ENCODE data around the gene ABCC3. TPM values are rescaled to one million over a fixed set of nuclear protein-coding genes. Genes with fewer than 3 reads are reported as not detected.

Gene ABCC3
- total RNA-seq, 3 donors from 2014 or later (not counting 1 experiment from before 2014, with no cell fraction given), result 1.6 to 13.2 (median 5.9) TPM

DNA sequence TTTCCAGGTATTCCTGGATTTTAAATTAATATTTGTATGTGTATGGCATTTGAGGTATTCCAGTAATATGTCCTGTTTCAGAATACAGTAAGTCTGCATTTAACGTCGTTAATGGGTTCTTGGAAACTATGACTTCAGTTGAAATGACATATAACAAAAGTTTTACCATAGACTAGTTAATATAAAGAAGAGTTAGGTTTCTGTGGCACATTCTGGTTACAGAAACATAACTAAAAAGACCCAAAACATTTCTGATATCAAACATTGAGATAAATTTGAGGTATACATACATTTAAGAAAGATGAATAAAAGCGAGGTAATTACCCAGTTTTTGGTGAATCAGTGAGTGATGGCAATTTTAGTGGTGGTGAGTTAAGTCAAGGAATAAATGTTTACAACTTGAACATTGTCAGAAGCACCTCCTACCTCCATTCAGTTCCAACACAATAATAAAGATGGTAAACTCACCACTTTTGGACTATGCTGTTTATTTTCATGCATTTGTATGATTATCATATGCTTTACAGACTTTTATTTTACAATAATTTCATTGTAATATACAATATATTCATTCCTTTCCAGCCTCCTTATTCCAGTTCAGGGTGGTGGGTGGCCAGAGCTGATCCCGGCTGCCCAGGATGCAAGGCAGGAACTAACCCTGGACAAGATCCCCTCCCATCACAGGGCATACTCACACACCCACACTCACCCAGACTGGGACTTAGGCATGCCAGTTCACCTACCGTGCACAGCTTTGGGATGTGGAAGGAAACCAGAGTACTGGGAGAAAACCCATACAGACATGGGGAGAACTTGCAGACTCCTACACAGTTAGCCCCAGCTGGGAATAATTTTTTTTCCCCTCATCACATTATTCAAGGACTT is 94.4 kb downstream of the ABCC3 start:
- Histone ChIP-seq H3K4me1 (ENCODE audit: control insufficient read depth, insufficient read depth, low read length) (peaks cover 39% of the 10 kb centered on the region), H3K36me3 (ENCODE audit: control insufficient read depth, insufficient read depth, low read length) (peaks cover 3% of the 10 kb centered on the region), H3K27me3 (ENCODE audit: control insufficient read depth, insufficient read depth, low read length) (no peaks in the 10 kb centered on the region), H3K27ac (ENCODE audit: low read length) (no peak overlapping the region), H3K9me3 (ENCODE audit: control insufficient read depth, insufficient read depth, low read length) (no peaks in the 10 kb centered on the region), H3K4me3 (ENCODE audit: low read length) (no peak overlapping the region)
- no peaks in the 10 kb centered on the region for H3K36me3 Mint-ChIP-seq
- peaks cover 0 to 3% of the 10 kb centered on the region in 2 donors for H3K9me3 Mint-ChIP-seq
- ATAC-seq (no peak), DNase-seq (no peak)
- no peaks in the 10 kb centered on the region for H3K27me3 Mint-ChIP-seq (ENCODE audit: low read depth in 2 of 2)
- H3K27ac Mint-ChIP-seq, result peak overlapping the region in 1 of 2 donors; percentile 57
- no peak overlapping the region for H3K4me3 Mint-ChIP-seq
- TF ChIP-seq, protein P1, sequence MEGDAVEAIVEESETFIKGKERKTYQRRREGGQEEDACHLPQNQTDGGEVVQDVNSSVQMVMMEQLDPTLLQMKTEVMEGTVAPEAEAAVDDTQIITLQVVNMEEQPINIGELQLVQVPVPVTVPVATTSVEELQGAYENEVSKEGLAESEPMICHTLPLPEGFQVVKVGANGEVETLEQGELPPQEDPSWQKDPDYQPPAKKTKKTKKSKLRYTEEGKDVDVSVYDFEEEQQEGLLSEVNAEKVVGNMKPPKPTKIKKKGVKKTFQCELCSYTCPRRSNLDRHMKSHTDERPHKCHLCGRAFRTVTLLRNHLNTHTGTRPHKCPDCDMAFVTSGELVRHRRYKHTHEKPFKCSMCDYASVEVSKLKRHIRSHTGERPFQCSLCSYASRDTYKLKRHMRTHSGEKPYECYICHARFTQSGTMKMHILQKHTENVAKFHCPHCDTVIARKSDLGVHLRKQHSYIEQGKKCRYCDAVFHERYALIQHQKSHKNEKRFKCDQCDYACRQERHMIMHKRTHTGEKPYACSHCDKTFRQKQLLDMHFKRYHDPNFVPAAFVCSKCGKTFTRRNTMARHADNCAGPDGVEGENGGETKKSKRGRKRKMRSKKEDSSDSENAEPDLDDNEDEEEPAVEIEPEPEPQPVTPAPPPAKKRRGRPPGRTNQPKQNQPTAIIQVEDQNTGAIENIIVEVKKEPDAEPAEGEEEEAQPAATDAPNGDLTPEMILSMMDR (IDR thresholded peaks at IDR 0.05), result no peak
- 79% methylated on average over 3 of the region's 5 CpGs for WGBS (ENCODE audit: insufficient coverage)
- intact Hi-C loops (cut with micrococcal nuclease), result no loop called here
- H3K4me1 Mint-ChIP-seq, result peaks cover 51 to 62% of the 10 kb centered on the region in 2 donors

DNA sequence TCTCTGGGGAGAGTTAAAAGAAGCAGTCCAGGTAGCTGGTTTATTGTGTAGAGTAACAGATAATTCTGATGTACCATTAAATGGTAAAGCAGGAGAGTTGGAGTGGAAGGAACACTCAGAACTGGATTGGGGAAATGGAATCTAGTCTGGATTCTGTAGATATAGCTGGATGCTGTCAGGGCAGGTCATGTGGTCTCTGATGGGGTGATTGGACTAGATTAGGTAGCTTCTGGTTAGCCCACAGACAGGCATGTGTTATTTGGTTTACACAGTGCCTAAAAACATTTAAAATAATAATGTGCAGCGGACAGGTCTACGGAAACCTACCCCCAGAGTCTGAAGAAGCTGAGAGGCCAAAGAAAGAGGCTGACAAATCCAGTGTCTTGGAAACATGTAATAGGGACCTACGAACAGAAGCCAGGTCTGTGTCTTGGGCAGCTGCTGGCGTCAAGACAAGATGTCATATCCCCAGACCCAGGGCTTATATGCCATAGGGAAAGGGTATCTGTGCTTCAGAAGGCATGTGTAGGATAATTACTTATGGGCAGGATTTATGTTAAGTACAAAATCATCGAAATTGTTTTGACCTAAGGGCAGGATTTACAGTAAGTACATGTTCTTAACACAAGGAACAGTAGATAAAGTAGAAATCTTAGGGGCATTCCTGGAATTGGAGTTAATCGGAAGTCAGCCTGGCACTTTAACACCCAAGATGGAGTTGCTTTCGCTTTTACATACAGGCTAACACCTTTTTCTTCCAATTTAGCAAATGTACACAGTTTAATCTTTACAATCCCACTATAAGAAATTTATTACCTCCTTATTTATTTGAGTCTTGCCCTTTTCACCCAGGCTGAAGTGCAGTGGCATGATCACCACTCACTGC is 97.1 kb downstream of the ABCC3 start:
- no peaks in the 10 kb centered on the region for H3K36me3 Mint-ChIP-seq
- peaks cover 51 to 67% of the 10 kb centered on the region in 2 donors for H3K4me1 Mint-ChIP-seq
- ATAC-seq, result peak; percentile 56 to 62 (median 60)
- intact Hi-C loops (cut with micrococcal nuclease), result no loop called here
- TF ChIP-seq, protein P1 (IDR thresholded peaks at IDR 0.05), result no peak
- peak overlapping the region; percentile 78 to 83 for H3K27ac Mint-ChIP-seq
- H3K4me1 ChIP-seq (ENCODE audit: control insufficient read depth, insufficient read depth, low read length), result peaks cover 41% of the 10 kb centered on the region
- H3K36me3 ChIP-seq (ENCODE audit: control insufficient read depth, insufficient read depth, low read length), result peaks cover 3% of the 10 kb centered on the region
- H3K4me3 Mint-ChIP-seq, result peak overlapping the region; percentile 21
- no peaks in the 10 kb centered on the region for H3K27me3 Mint-ChIP-seq (ENCODE audit: low read depth in 2 of 2)
- 67% methylated on average over 7 of the region's 7 CpGs for WGBS (ENCODE audit: insufficient coverage)
- H3K9me3 ChIP-seq (ENCODE audit: control insufficient read depth, insufficient read depth, low read length), result no peaks in the 10 kb centered on the region
- DNase-seq, result peak in 1 of 2 donors; percentile 42
- H3K27ac ChIP-seq (ENCODE audit: low read length), result peak overlapping the region; percentile 15
- H3K9me3 Mint-ChIP-seq, result peaks cover 0 to 3% of the 10 kb centered on the region in 2 donors
- no peaks in the 10 kb centered on the region for H3K27me3 ChIP-seq (ENCODE audit: control insufficient read depth, insufficient read depth, low read length)
- no peak overlapping the region for H3K4me3 ChIP-seq (ENCODE audit: low read length)

DNA sequence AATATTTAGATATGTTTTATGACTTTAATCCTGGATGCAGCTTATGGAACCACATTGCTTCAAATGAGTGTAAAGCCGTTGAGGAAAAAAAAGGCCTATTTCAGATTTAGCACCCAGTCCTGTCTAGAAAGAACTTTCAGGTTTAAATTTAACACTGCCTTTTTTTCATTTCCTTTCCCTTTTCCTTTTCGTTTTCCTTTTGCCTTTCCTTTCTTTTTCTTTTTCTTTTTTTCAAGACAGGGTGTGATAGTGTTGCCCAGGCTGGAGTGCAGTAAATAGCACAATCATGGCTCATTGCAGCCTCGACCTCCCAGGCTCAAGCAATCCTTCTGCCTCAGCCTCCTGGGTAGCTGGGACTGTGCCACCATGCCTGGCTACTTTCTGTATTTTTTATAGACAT is 100.6 kb downstream of the ABCC3 start:
- Mint-ChIP-seq H3K9me3 (no peaks in the 10 kb centered on the region), H3K4me1 (peaks cover 51 to 58% of the 10 kb centered on the region in 2 donors), H3K27me3 (ENCODE audit: low read depth in 2 of 2) (no peaks in the 10 kb centered on the region), H3K27ac (peak overlapping the region; percentile 4 to 7), H3K36me3 (no peaks in the 10 kb centered on the region), H3K4me3 (no peak overlapping the region)
- intact Hi-C loops (cut with micrococcal nuclease), result no loop called here
- peaks cover 27% of the 10 kb centered on the region for H3K36me3 ChIP-seq (ENCODE audit: control insufficient read depth, insufficient read depth, low read length)
- 82% methylated on average over 2 of the region's 3 CpGs for WGBS (ENCODE audit: insufficient coverage)
- H3K27me3 ChIP-seq (ENCODE audit: control insufficient read depth, insufficient read depth, low read length), result no peaks in the 10 kb centered on the region
- no peak overlapping the region for H3K27ac ChIP-seq (ENCODE audit: low read length)
- TF ChIP-seq, protein P1 (IDR thresholded peaks at IDR 0.05), result no peak
- ATAC-seq, result no peak
- no peak for DNase-seq
- peaks cover 26% of the 10 kb centered on the region for H3K4me1 ChIP-seq (ENCODE audit: control insufficient read depth, insufficient read depth, low read length)
- no peak overlapping the region for H3K4me3 ChIP-seq (ENCODE audit: low read length)
- H3K9me3 ChIP-seq (ENCODE audit: control insufficient read depth, insufficient read depth, low read length), result no peaks in the 10 kb centered on the region
